Measurements from ENCODE around the gene CD79B.

Gene CD79B

GRCh38 chr17:63931981-63932561, at the start of gene CD79B:
Gene CD79B (minus strand): TSS chr17:63932331. CDS start chr17:63932261, 70 bp downstream.
- peak; percentile 38 for DNase-seq

- DNase-seq, result no peak
These were observed 46.4 kb upstream of the CD79B start for GRCh38 chr17:63978272-63979200.

GRCh38 chr17:63976702-63977101, 44.6 kb upstream of the CD79B start:
- DNase-seq, result peak; percentile 52

- DNase-seq, result no peak
These were observed 43.5 kb upstream of the CD79B start for GRCh38 chr17:63975541-63976092.

GRCh38 chr17:63974594-63975192, 42.6 kb upstream of the CD79B start:
- DNase-seq, result no peak

GRCh38 chr17:63973930-63974593, 41.9 kb upstream of the CD79B start:
- no peak for DNase-seq

GRCh38 chr17:63973247-63973646, 41.1 kb upstream of the CD79B start:
- DNase-seq, result no peak

GRCh38 chr17:63972796-63973195, 40.7 kb upstream of the CD79B start, which contains the start of gene SCN4A:
Gene SCN4A (minus strand): TSS chr17:63972918. CDS start chr17:63972841, 77 bp downstream.
- DNase-seq, result no peak

- DNase-seq, result no peak
These were observed 37.1 kb upstream of the CD79B start for GRCh38 chr17:63969278-63969677.

- no peak for DNase-seq
These were observed 35.8 kb upstream of the CD79B start for GRCh38 chr17:63967953-63968352.

- DNase-seq, result no peak
These were observed 34.6 kb upstream of the CD79B start for GRCh38 chr17:63966646-63967264.

GRCh38 chr17:63963123-63963522, 31.0 kb upstream of the CD79B start:
- no peak for DNase-seq

- no peak for DNase-seq
These were observed 30.2 kb upstream of the CD79B start for GRCh38 chr17:63962298-63962744.

GRCh38 chr17:63961355-63962212, 29.5 kb upstream of the CD79B start:
- DNase-seq, result peak; percentile 93

GRCh38 chr17:63960430-63960829, 28.3 kb upstream of the CD79B start:
- no peak for DNase-seq

- DNase-seq, result no peak
These were observed 27.9 kb upstream of the CD79B start for GRCh38 chr17:63960006-63960405.

GRCh38 chr17:63956296-63956920, 24.3 kb upstream of the CD79B start:
- DNase-seq, result no peak

GRCh38 chr17:63955791-63956190, 23.7 kb upstream of the CD79B start:
- DNase-seq, result no peak

- no peak for DNase-seq
These were observed 23.1 kb upstream of the CD79B start for GRCh38 chr17:63955232-63955631.

- peak; percentile 51 for DNase-seq
These were observed 22.4 kb upstream of the CD79B start for GRCh38 chr17:63954402-63955063.

Measured in hematopoietic multipotent progenitor cell treated with erythropoietin and hydrocortisone succinate and interleukin-3 and kit ligand, for 4 days (in vitro differentiated cells).